Measurements from ENCODE around the gene UBE3C. TPM values are rescaled to one million over a fixed set of nuclear protein-coding genes. Genes with fewer than 3 reads are reported as not detected.
"Not testable (repeated sequence)": the region's sequence is repeated elsewhere in the genome, so short reads cannot be mapped to it uniquely, and the experiment has no call there.

Gene UBE3C
- total and polyA plus RNA-seq, 11 donors = 11.0 to 57.5 (median 48.1) TPM

DNA sequence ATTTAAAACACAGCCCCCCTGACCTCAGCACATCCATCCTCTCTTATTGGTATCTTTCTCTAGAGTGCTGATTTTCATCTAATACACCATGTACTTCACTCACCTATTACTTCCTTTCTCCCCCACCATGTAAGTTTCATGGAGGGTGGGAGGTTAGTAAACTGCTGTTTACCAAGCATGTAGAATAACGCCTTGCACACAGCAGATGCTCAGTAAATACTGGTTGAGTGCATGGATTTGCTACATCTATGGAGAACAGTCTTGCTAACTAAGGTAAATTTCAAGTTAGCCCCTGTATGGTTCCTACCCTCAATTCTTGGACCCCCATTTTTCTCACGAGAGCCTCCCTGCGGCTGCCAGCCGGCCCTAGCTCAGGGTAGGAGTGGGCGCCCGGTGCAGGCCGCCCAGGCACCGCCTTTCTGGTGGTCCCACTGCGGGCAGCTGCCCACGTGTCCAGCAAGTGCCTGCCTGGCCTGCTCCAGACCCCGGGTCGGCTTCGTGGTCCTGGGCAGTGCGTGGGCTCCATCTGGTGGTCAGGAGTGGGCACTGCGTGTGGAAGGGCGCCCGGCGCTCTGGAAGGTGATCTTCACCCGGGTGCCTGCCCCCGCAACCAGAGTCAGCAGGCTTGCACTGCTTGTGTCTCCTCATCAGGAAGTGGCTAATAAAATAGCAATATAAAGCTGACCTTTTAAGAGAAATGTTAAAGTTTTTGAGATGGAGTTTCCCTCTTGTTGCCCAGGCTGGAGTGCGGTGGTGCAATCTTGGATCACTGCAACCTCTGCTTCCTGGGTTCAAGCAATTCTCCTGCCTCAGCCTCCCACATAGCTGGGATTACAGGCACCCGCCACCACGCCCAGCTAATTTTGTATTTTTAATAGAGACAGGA is 134.7 kb downstream of the UBE3C start:
- TF ChIP-seq POLR2A (IDR thresholded peaks at IDR 0.05) = no peak
- TF ChIP-seq, protein P1, sequence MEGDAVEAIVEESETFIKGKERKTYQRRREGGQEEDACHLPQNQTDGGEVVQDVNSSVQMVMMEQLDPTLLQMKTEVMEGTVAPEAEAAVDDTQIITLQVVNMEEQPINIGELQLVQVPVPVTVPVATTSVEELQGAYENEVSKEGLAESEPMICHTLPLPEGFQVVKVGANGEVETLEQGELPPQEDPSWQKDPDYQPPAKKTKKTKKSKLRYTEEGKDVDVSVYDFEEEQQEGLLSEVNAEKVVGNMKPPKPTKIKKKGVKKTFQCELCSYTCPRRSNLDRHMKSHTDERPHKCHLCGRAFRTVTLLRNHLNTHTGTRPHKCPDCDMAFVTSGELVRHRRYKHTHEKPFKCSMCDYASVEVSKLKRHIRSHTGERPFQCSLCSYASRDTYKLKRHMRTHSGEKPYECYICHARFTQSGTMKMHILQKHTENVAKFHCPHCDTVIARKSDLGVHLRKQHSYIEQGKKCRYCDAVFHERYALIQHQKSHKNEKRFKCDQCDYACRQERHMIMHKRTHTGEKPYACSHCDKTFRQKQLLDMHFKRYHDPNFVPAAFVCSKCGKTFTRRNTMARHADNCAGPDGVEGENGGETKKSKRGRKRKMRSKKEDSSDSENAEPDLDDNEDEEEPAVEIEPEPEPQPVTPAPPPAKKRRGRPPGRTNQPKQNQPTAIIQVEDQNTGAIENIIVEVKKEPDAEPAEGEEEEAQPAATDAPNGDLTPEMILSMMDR (IDR thresholded peaks at IDR 0.05) = peak; percentile 91 to 100 (median 98)
- Histone ChIP-seq H3K4me3 (no peak overlapping the region), H3K36me3 (peaks cover 0 to 28% (median 18%) of the 10 kb centered on the region in 9 donors), H3K27me3 (peaks cover 0 to 3% (median 0%) of the 10 kb centered on the region in 9 donors), H3K27ac (peak overlapping the region in 1 of 12 donors; percentile 41), H3K9me3 (no peaks in the 10 kb centered on the region), H3K4me1 (peaks cover 0 to 63% (median 19%) of the 10 kb centered on the region in 12 donors)
- peak; percentile 59 to 80 (median 76) for ATAC-seq
- intact Hi-C loops (cut with DNase I) = loop anchor here in 6 of 10 donors (2.0 to 10.0 kb wide), 10 partner anchors 63 to 329 kb away; partner anchors contain the start of genes DNAJB6 (in 2 of the 6) and NOM1 (in 1 of the 6)
- WGBS, 4 donors = 20 to 28% (median 20%) methylated on average over 12 to 23 of the region's 23 CpGs
- peak; percentile 58 to 88 (median 70) for DNase-seq

DNA sequence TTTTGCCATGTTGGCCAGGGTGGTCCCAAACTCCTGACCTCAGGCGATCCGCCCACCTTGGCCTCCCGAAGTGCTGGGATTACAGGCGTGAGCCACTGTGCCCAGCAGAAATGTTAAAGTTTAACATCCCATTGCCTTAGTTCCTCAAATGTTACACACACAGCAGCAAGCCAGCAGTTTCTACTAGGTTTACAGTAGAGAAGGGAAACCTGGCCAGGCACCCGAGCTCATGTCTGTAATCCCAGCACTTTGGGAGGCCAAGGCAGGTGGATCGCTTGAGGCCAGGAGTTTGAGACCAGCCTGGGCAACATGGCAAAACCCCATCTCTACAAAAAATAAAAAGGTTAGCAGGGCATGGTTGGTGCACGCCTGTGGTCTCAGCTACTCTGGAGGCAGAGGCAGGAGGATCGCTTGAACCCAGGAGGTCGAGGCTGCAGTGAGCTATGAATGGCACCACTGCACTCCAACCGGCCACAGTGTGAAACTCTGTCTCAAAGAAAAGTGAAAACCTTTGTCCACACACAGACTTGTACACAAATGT is 135.4 kb downstream of the UBE3C start:
- intact Hi-C loops (cut with DNase I) = loop anchor here in 5 of 10 donors (5.0 to 10.0 kb wide), 9 partner anchors 63 to 329 kb away; partner anchors contain the start of genes DNAJB6 (in 1 of the 5) and NOM1 (in 1 of the 5)
- peaks cover 0 to 21% (median 13%) of the 10 kb centered on the region in 9 donors for H3K36me3 ChIP-seq
- 86 to 97% (median 89%) methylated on average over 10 of the region's 10 CpGs for WGBS, 4 donors
- H3K9me3 ChIP-seq, H3K27me3 ChIP-seq, H3K27ac ChIP-seq, DNase-seq, H3K4me3 ChIP-seq, ATAC-seq: not testable (repeated sequence)
- peaks cover 0 to 70% (median 23%) of the 10 kb centered on the region in 12 donors for H3K4me1 ChIP-seq

DNA sequence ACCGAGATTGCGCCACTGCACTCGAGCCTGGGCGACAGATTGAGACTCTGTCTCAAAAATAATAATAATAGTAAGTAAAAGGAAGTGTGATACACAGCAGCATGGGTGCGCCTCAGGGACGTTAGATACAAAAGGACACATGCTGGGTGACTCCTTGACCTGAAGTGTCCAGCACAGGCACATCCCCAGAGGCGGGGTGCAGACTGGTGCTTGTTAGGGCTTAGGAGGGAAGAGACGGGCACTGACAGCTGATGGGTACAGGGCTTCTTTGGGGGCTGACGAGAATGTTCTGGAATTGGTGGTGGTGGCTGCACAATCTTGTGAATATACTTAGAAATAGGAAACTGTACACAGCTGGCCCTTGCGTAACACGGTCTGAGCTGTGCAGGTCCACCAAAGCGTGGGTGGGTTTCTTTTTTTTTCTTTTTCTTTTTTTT is 136.3 kb downstream of the UBE3C start:
- no peak for TF ChIP-seq POLR2A (IDR thresholded peaks at IDR 0.05)
- TF ChIP-seq, protein P1 (IDR thresholded peaks at IDR 0.05) = no peak
- DNase-seq (no peak), ATAC-seq (no peak)
- Histone ChIP-seq H3K9me3 (no peaks in the 10 kb centered on the region), H3K36me3 (peaks cover 0 to 12% (median 5%) of the 10 kb centered on the region in 9 donors), H3K4me3 (no peak overlapping the region), H3K4me1 (peaks cover 0 to 77% (median 25%) of the 10 kb centered on the region in 12 donors), H3K27me3 (peaks cover 0 to 11% (median 0%) of the 10 kb centered on the region in 9 donors), H3K27ac (peak overlapping the region in 1 of 12 donors; percentile 61)
- WGBS, 4 donors = 72 to 80% (median 76%) methylated on average over 12 of the region's 12 CpGs
- intact Hi-C loops (cut with DNase I) = loop anchor here in 5 of 10 donors (5.0 to 10.0 kb wide), 10 partner anchors 57 to 330 kb away; partner anchors contain the start of genes DNAJB6 (in 1 of the 5) and NOM1 (in 1 of the 5)

DNA sequence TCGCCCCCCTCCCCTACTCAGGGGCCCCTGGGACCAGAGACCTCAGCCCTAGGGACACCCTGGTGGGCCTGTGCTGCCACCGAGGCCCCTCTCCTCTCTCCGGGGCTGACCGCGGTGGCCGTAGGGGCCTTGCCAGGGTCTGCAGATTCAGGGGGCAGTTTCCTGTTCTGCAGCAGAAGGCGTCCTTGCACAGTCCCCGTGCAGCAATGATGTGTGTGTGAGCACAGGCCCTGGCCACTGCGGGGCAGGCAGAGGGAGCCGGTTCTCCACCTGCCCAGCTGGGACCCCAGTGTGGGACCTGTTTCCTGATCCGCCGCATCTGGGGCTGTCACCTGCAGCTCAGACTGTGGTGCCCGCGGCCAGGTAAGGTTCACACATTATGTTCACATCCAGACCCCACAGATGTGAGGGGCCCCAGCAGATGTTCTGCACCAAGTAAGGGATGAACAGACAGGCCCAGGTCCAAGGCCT is 137.4 kb downstream of the UBE3C start:
- Histone ChIP-seq H3K27ac (no peak overlapping the region), H3K27me3 (peaks cover 0 to 15% (median 0%) of the 10 kb centered on the region in 9 donors), H3K9me3 (no peaks in the 10 kb centered on the region), H3K4me1 (peaks cover 0 to 81% (median 25%) of the 10 kb centered on the region in 12 donors), H3K4me3 (no peak overlapping the region), H3K36me3 (peaks cover 0 to 2% (median 0%) of the 10 kb centered on the region in 9 donors)
- intact Hi-C loops (cut with DNase I) = loop anchor here in 5 of 10 donors (5.0 to 10.0 kb wide), 7 partner anchors 56 to 331 kb away; partner anchors contain the start of gene NOM1 (in 1 of the 5)
- ATAC-seq (no peak), DNase-seq (no peak)
- WGBS, 4 donors = 74 to 83% (median 80%) methylated on average over 11 to 14 of the region's 14 CpGs
- TF ChIP-seq POLR2A (IDR thresholded peaks at IDR 0.05) = no peak
- TF ChIP-seq, protein P1 (IDR thresholded peaks at IDR 0.05) = no peak
